Kidney (tissue), 22 donors: ENCODE results near the gene DDX11. TPM values are rescaled to one million over a fixed set of nuclear protein-coding genes. Genes with fewer than 3 reads are reported as not detected.
"Not testable (repeated sequence)": the region's sequence is repeated elsewhere in the genome, so short reads cannot be mapped to it uniquely, and the experiment has no call there.

ENCODE experiments used
- DNase-seq, 5 donors: peaks; one replicate each; pipeline ENCODE4 v3.0.0-alpha.2; 2013 to 2020
- FAIRE-seq: peaks from 2 replicates; lab custom pipeline; 2012; peaks lifted over from hg19 to GRCh38; lab: Jason Lieb, UNC
- H3K27ac ChIP-seq, 2 donors: one replicate each; pipeline ENCODE4 v1.7.0; 2013; ENCODE audit warnings: low read depth in 2 of 2, low read length in 2 of 2, inconsistent platforms in 1 of 2
- H3K27me3 ChIP-seq: one replicate; pipeline ENCODE4 v1.7.1; 2013; ENCODE audit warnings: low read length, inconsistent platforms; ENCODE audit not compliant: control insufficient read depth, insufficient read depth
- H3K36me3 ChIP-seq, 3 donors: one replicate each; pipeline versions ENCODE4 v1.7.0 to v1.7.1; 2013; ENCODE audit warnings: low read length in 3 of 3, control low read depth in 1 of 3, inconsistent platforms in 1 of 3; ENCODE audit not compliant: insufficient read depth in 3 of 3, control insufficient read depth in 2 of 3
- H3K4me1 ChIP-seq, 3 donors: one replicate each; pipeline versions ENCODE4 v1.7.0 to v1.7.1; 2013; ENCODE audit warnings: low read length in 3 of 3, inconsistent platforms in 1 of 3, low read depth in 1 of 3; ENCODE audit not compliant: control insufficient read depth in 2 of 3, insufficient read depth in 2 of 3
- H3K4me3 ChIP-seq, 3 donors: one replicate each; pipeline versions ENCODE4 v1.7.0 to v1.8.1; 2013; ENCODE audit warnings: low read length in 3 of 3, control low read depth in 1 of 3, inconsistent platforms in 1 of 3
- H3K9ac ChIP-seq, 3 donors: one replicate each; pipeline versions ENCODE4 v1.7.0 to v1.7.1; 2013; ENCODE audit warnings: low read length in 3 of 3, control low read depth in 1 of 3, inconsistent platforms in 1 of 3
- H3K9me3 ChIP-seq, 3 donors: one replicate each; pipeline versions ENCODE4 v1.7.0 to v1.7.1; 2013; ENCODE audit warnings: low read length in 3 of 3, control low read depth in 1 of 3, inconsistent platforms in 1 of 3; ENCODE audit not compliant: control insufficient read depth in 2 of 3, insufficient read depth in 1 of 3
- intact Hi-C: fragments of 100-400 bp; cut with DNase I; formaldehyde crosslinking; loops from one replicate; pipeline ENCODE4 v1.11.1; 2022
- long read RNA-seq, 10 donors: library from polyadenylated mRNA in 1 of 10; unstranded in 1 of 10; transcript quantifications; one replicate each; pipeline ENCODE4 v2.0.0 and lab custom pipeline, GENCODE V29; 2021 to 2026
- polyA plus RNA-seq: library from polyadenylated mRNA; stranded (reverse); fragments of 350-450 nt; fragmentation: Illumina TruSeq; extraction: RNeasy Lipid Tissue Mini Kit (QIAGEN cat#74804); gene quantifications from one replicate; pipeline ENCODE4 v1.2.3, GENCODE V29; 2014; ENCODE audit warnings: low read depth, low replicate concordance; ENCODE audit not compliant: insufficient read depth
- total RNA-seq: library from RNA; stranded (reverse); fragmentation: NEBNext Ultra II Directional; extraction: Animal tissue kit (Norgen Biotek cat#: 25700); gene quantifications from one replicate; pipeline ENCODE4 v1.2.1, GENCODE V29; 2021
- TF ChIP-seq, protein P1 (sequence below): IDR thresholded peaks from 3 replicates; pipeline ENCODE4 v1.5.1; 2012; ENCODE audit warnings: mild to moderate bottlenecking, moderate library complexity, borderline replicate concordance; ENCODE audit not compliant: insufficient read depth; ENCODE audit errors: extremely low read depth
- donor health status: control.
- donor health status: control.
- donor health status: control.
- donor health status: control.
- donor health status: control.
- donor health status: DM: yes; HTN: yes; CAD: no.
- donor health status: Normal renal cell carcinoma (clear cell type).

DDX11 gene
- total RNA-seq (29.9 TPM), polyA plus RNA-seq (1.9 TPM)
- long read RNA-seq, donor 1, partial matches to known transcripts, result 0 of 2 reads
- long read RNA-seq, donor 1, other reads (novel, unspliced or antisense), result 0 of 2 reads
- long read RNA-seq, donor 2, partial matches to known transcripts, result 0 of 2 reads
- long read RNA-seq, donor 2, other reads (novel, unspliced or antisense), result 0 of 2 reads
- long read RNA-seq, donor 3, partial matches to known transcripts, result 0 of 2 reads
- long read RNA-seq, donor 3, other reads (novel, unspliced or antisense), result 0 of 2 reads
- long read RNA-seq, donor 4, result 0 reads
- long read RNA-seq, donor 5, result 0 reads
- long read RNA-seq, donor 6, result 0 reads
- long read RNA-seq, donor 7, partial matches to known transcripts, result 3 of 16 reads
- long read RNA-seq, donor 7, other reads (novel, unspliced or antisense), result 13 of 16 reads
- long read RNA-seq, donor 8, partial matches to known transcripts, result 0 of 2 reads
- long read RNA-seq, donor 8, other reads (novel, unspliced or antisense), result 0 of 2 reads
- long read RNA-seq, donor 9, result 0 reads
- long read RNA-seq, donor 10, partial matches to known transcripts, result 0 of 2 reads
- long read RNA-seq, donor 10, other reads (novel, unspliced or antisense), result 0 of 2 reads

DNA sequence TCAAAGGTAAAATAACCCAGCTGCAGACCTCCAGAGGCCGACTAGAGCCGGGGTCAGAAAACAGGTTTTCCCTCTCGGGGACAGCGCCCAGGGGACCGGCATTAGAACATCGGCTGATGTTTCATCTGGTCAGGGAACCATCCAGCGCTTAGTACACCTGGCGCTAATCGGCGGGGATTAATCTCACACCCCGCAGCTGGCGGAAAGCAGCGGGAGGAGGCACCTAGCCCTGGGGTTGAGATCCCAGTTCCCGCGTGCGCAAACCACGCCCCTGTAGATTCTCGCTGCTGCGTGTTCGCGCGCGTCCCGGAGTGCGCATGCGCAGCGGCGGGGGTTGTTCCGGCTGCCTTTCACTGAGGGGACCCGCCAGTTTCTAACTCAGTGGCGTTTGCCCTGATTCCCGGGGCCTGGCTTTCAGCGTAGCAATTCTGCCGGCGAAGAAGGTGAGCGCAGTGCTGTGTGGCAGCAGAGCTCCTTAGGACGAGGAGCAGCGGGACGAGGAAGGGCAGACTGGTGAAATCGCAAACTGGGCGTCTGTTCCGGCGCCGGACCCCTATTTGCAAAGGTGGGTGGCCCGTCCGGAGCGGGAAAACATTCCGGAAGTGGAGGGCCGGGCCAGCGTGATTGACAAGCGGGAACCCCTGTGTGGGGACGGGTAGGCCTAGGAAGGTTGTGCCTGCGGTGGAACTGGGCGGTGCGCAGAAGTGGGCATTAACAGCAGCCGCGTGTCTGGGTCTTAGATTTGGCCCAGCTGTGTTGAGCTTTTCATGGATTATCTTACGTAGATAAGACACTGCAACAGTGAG lies at the start of gene DDX11:
TSS of gene DDX11 (plus strand) at position 334 of the 806 bp plus-strand sequence. CDS start 4,534 bp downstream, outside the sequence.
- intact Hi-C loops, H3K9me3 ChIP-seq, H3K4me1 ChIP-seq, H3K36me3 ChIP-seq, FAIRE-seq, H3K27me3 ChIP-seq: not testable (repeated sequence)
- peak; percentile 96 to 97 (median 96) for DNase-seq
- Histone ChIP-seq H3K27ac (peak within 1 kb of the TSS in 1 of 2 donors; percentile 59), H3K4me3 (peak within 1 kb of the TSS; percentile 70 to 90 (median 75)), H3K9ac (peak within 1 kb of the TSS; percentile 60 to 86 (median 73))

DNA sequence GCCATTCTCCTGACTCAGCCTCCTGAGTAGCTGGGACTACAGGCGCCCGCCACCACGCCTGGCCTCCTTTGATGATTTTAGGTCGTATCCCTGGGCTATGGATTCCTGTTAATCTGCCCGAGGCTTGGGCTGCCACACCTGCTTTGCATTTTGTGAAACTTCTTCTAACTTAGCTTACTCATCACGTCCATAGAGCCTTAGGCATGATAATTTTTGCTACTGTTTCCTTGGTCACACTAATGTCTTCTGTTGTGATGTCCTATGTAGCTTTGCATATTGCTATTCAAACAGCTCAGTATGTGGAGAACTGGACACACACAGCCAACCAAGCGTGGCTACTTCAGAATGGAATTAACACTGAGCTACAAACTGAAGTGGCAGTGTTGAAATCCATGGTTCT lies 47.5 kb upstream of the DDX11 start:
- Histone ChIP-seq H3K4me1 (no peaks in the 10 kb centered on the region), H3K27me3 (no peaks in the 10 kb centered on the region), H3K36me3 (no peaks in the 10 kb centered on the region), H3K27ac (no peak overlapping the region), H3K9me3 (no peaks in the 10 kb centered on the region), H3K4me3 (no peak overlapping the region), H3K9ac (no peak overlapping the region)
- TF ChIP-seq, protein P1, sequence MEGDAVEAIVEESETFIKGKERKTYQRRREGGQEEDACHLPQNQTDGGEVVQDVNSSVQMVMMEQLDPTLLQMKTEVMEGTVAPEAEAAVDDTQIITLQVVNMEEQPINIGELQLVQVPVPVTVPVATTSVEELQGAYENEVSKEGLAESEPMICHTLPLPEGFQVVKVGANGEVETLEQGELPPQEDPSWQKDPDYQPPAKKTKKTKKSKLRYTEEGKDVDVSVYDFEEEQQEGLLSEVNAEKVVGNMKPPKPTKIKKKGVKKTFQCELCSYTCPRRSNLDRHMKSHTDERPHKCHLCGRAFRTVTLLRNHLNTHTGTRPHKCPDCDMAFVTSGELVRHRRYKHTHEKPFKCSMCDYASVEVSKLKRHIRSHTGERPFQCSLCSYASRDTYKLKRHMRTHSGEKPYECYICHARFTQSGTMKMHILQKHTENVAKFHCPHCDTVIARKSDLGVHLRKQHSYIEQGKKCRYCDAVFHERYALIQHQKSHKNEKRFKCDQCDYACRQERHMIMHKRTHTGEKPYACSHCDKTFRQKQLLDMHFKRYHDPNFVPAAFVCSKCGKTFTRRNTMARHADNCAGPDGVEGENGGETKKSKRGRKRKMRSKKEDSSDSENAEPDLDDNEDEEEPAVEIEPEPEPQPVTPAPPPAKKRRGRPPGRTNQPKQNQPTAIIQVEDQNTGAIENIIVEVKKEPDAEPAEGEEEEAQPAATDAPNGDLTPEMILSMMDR, result no peak
- intact Hi-C loops, result no loop called here
- FAIRE-seq, result no peak
- DNase-seq, result no peak

DNA sequence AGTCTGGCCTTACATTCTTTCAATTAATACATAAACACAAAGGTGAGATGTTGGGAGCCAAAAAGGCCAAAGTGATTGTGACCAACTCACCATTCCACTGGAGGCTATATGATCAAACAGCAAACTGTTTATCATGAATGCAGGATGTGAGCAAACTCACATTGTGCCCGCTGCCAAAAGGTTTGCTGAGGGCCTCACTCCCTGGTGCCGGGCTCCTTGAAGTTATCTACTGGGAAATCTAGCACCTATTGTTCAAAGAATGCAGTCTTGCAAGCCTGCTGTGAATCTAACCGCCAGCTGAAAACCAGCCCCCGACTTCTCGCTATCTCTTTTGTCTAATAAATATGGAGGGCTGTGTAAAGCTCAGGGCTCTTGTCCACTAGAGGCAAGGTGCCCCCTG lies 46.7 kb upstream of the DDX11 start:
- H3K4me1 ChIP-seq, intact Hi-C loops, H3K27ac ChIP-seq, H3K9me3 ChIP-seq, DNase-seq, H3K36me3 ChIP-seq, H3K9ac ChIP-seq, FAIRE-seq, H3K4me3 ChIP-seq, H3K27me3 ChIP-seq: not testable (repeated sequence)

DNA sequence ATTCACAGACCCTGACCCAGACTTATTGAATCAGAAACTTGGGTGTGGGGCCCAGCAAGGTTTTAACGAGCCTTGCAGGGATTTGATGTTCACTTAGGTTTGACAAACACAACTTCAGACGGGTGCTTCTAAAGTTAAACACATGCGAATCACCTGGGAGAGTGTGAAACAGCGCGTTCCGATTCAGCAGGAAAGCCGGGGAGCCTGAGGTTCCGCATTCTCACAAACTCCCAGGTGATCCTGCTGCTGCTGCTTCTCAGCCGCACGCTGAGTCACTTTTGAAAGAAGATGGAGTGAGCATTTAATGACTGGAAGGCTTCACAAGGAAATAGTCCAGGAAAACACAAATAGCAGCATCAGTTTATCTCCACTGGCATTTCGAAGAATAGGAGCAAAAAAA lies 44.2 kb upstream of the DDX11 start:
- TF ChIP-seq, protein P1, result no peak
- no peak overlapping the region for H3K27ac ChIP-seq
- no peak overlapping the region for H3K9ac ChIP-seq
- intact Hi-C loops, result no loop called here
- H3K36me3 ChIP-seq, result no peaks in the 10 kb centered on the region
- DNase-seq (no peak), FAIRE-seq (no peak)
- no peaks in the 10 kb centered on the region for H3K4me1 ChIP-seq
- no peak overlapping the region for H3K4me3 ChIP-seq
- no peaks in the 10 kb centered on the region for H3K27me3 ChIP-seq
- H3K9me3 ChIP-seq, result no peaks in the 10 kb centered on the region
